Stimulated activated naive CD8-positive, alpha-beta T cell treated with anti-CD3 and anti-CD28 coated beads, Interleukin-15, Interleukin-2, amounts not matched to agents 100 U/mL and 50 U/mL, for 24 hours (primary cell): ENCODE results near the gene KCNMA1.
A peak's percentile ranks its signal among the peaks of the same experiment; 100 is the strongest.
"Not testable (repeated sequence)": the region's sequence is repeated elsewhere in the genome, so short reads cannot be mapped to it uniquely, and the experiment has no call there.

ENCODE experiments used
- ATAC-seq: fragments of 150-1000 bp; cut with Tn5 transposase; one replicate; pipeline ENCODE4 v1.10.0; 2021
- DNase-seq: peaks from one replicate; pipeline ENCODE4 v3.0.0; 2021

KCNMA1 gene

DNA sequence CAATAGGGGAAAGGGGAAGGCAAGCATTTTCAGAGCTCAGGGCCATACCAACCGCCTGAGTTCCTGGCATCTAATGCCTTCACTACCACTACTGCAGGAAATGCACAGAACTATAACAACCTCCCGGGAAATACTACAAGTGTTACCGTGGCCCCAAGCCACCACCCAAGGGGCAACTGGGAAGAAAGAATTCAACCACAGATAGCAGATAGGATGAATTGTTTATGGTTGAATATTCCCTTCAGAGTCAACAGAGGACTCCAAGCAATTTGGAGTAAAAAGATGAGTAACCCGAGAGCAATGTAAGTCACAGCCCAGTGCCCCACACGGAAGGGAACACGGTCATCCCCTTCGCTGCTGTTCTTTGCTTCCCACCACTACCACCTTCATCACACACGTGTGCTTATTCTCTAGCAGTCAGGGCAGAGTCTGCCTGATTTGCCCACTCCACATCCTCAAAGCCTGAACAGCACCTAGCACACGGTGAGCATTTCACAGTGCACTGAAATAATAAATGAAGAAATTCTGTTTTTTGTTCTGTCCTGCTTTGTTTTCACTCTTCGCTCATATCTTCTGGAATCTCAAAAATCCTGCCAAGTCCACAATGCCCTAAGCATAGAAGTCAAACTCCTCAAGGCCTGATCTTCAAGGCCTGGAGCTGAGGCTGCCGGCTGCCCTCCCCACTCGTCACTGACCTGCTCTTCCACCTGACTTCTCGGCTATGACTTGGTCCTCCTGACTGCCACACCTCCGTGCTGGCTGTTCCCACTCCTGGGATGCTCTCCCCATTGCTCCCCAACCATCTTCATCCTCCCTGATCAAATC, 221.1 kb downstream of the KCNMA1 start:
- DNase-seq (no peak), ATAC-seq (no peak)

DNA sequence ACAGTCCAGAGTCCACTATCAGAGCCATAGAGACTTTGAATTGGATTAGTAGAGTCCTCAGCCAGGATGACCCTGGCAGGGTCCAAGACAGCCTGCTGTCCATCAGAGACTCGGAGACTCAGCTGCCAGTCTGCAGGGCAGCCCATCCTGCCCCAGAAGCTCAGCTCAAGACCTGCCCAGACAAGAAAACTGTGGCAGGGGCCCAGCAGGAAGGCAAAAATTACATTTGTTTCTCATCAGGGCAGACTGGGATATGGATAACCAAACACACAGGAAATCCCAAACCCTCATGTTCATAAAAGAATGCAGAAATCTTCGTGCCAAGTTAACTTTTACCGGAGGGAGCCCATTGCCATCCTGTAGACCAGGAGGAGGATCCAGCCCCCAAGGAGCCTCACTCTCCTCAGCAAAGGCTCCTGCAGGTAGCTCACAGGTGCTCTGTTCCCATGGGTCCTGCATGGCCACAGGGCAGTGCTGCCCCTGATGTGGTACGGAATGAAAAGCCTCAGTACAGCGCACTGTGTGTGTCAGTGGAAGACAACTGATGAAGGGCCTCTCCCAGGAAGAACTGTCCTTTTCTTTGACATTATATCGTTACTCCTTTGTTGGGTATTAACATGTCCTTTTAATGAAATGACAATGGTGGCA, 222.2 kb downstream of the KCNMA1 start:
- DNase-seq (no peak), ATAC-seq (no peak)

DNA sequence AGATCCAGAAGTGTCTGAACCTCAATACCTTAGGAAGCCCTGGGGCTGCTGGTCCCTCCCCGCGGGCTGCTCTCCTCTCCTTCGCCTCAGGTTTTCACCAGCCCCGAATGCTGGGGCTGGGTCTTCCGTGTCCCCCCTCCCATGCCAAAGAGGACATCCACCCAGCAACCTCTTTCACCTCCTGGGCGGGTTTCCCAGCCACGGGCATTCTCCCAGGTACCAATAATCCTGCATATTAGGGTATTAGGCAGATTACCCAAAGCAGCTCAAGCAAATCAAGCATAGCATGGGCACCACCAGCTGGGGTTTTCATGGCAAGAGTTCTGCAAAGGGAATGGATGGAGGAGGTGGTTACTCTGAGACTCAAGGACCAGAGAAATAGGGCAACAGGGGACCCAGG, 224.4 kb downstream of the KCNMA1 start:
- DNase-seq (no peak), ATAC-seq (no peak)

DNA sequence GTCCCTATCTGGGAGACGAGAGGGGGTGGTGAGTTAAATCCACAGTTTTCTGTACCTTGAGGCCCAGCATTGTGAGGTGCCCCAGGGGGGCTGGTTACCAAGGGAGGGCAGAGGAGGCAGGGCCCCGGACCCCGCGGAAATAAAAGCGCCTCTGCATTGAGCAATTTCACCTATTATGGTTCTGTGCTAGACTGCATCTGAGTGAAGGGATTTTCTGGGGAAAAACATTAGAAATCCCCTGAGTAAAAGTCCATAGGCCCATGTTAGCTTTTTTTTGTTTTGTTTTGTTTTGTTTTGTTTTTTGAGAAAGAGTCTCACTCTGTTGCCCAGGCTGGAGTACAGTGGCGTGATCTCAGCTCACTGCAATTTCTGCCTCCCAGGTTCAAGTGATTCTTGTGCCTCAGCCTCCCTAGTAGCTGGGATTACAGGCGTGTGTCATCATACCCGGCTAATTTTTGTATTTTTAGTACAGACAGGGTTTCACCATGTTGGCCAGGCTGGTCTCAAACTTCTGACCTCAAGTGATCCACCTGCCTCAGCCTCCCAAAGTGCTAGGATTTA, 225.0 kb downstream of the KCNMA1 start:
- not testable (repeated sequence) for ATAC-seq, DNase-seq

DNA sequence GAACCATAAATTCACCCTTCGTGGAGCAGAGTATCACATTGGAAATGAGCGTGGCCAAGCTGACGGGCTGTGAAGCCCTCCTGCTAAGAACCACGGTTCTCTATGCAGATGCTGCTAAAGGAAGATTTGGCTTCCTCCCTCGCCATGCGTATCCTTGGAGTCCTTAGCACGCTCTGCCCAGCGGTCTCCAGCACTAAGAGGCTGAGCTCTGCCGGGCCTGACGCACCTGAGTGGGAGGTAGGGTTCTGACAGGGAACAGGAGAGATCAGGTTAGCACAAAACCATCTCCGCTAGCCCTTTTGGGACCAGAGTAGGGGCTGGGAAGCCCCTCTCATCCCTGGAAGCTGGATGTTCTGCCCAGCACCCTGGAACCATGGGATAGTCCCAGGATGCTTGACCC, 225.8 kb downstream of the KCNMA1 start:
- no peak for ATAC-seq
- no peak for DNase-seq

DNA sequence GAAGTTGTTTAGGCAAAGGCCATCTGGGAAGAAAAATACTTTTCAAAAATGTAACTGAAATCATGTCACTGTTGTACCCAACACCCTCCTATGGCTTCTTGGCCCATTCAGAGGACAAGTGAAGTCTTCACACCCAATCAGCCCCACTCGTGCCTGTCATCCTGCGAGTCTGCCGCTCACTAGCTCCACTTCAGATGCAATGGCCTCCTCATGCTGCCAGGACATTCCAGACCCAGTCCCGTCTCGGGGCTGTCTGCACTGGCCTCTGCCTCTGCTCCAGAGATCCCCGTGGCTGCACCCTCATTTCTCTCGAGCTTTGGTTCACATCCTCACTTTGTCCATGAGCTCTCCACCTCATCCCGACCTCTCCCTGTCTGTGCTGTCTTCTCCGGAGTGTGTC, 227.1 kb downstream of the KCNMA1 start:
- DNase-seq (no peak), ATAC-seq (no peak)

DNA sequence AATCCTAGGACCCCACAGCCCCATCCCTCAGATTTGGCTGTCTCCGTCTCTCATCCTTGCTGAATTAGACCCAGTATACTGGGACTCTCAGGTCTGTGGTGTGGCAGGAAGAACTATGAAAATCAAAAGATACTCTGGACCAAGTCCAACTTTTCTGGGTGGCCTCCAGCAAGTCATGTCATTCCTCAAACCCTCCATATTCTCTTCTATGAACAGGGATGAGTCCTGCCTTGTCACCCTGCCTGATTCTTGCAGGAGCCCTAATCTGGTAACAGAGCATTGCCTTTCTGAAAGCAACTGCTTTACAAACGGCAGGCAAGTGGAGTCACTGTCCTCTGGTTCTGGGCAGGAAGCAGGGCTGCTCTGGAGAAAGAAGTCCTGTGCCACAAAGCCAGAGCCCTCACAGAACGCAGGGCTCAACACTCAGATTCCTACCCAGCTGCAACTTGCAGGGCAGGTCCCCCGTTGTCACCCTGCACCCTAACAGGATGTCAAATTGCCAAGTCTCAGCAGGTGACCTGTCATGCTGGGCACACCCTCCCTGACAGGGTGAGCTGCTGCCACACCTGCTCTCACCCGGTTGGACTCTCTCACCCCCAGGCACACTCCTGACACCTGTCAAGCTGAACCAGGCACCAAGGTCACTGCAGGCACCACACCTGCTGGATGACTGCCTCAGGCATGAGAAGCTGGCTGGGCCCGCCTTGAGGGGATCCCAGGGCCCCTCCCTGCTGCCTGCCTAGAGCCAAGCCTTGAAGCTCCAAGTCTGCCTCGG, 227.7 kb downstream of the KCNMA1 start:
- ATAC-seq: no peak
- no peak for DNase-seq

DNA sequence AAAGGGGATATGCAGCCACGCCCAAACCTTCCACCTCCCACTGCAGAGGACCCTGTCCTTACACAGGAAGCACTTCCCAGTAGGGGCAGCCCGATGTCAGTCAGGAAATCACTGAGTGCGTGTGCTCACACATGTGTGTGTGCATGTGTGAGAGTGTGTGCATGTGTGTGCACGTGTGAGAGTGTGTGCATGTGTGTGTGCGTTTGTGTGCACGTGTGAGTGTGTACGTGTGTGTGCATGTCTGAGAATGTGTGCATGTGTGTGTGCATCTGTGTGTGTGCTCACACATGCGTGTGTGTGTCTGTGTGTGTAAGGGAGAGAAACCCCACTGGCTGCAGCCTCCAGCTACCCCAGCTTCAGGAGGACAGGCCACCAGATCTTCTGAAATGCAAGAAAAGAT, 229.3 kb downstream of the KCNMA1 start:
- ATAC-seq (no peak), DNase-seq (no peak)

DNA sequence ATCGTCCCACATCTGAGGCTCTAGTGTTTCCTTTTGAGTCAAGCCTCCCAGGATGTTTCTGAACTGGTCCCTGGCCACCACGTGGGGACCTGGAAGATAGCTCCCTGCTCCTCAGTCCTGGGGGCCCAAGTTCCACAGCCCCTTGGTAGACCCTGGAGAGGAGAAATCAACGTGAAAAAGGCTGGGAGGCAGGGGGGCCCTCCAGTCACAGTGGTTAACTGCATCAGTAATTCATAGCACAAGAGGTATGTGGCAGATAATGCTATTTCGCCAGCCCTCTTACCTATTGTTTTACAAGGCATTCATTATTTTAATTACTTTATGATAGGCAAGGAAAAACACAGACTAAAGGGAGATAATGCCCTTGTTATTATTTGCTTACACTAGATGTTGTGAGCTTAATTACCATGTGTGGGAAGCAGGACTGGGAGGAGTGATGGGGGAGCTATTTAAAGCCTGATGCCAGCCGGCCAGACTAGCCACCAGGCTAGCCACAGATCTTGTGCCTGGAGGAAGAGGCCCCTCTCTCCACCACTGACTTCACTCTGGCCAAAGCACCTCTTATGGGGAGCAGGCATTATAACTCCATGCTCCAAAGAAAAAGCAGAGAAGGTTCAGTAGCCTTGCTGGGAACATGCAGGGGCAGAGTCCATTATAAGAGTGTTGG, 230.7 kb downstream of the KCNMA1 start:
- ATAC-seq (no peak), DNase-seq (no peak)

DNA sequence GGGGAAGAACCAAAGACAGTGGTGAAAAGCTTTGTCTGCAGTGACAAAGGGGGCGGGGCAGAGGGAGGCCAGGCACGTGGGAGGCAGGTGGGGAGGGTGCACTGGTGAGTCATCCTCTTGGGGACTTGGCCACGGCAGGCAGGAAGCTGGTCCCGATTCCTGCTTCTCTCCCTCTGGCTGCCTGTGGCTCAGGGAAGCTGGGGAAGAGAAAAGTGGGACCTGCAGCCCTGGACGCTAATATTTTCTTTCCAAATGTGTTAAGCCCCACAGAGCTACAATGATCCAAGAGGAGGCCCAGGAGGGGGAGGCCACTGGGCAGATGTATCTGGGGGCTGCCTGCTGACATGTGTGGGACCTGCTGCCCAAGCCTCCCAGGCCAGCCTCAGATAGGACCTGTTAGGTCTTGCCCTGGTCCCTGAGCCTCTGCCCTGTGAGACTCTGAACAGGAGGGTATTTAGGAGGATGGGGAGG, 231.8 kb downstream of the KCNMA1 start:
- no peak for ATAC-seq
- DNase-seq: peak; percentile 38

DNA sequence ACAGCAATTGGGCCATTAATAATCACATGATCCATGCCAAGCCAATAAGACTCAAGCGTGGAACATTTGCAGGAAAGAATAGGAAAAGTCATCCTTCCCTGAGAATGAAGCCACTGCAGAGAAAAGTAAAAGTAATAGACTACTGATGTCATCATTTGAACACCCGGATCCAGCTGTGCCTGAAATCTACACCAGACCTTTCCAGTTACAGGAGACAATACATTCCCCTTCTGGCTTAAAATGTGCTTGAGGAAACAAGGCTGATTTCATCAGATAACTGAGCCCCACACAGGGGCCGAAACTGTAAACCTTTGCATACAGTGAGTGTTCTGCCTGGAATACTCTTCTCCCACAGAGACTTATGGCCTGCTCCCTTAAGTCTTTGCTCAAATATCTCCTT, 232.8 kb downstream of the KCNMA1 start:
- DNase-seq (no peak), ATAC-seq (no peak)

DNA sequence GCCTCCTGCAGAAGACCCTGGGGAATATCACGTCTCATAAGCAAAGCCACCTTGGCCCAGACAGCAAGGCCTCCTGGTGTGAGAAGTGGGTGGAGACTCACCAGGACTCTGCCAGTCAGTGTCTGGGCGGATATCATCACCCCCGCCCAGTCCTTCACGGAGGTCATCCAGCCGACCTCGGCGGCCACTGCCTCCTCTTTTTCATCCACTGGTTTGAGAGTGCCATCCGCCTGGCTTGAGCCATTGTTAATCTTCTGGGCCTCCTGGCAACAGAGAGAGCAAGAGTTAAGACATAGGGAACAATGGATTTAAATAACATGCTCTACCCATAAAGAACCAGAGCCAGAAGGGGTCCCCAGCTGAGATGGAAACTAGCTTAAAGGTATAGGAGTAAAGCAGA, 233.8 kb downstream of the KCNMA1 start:
- ATAC-seq (no peak), DNase-seq (no peak)

DNA sequence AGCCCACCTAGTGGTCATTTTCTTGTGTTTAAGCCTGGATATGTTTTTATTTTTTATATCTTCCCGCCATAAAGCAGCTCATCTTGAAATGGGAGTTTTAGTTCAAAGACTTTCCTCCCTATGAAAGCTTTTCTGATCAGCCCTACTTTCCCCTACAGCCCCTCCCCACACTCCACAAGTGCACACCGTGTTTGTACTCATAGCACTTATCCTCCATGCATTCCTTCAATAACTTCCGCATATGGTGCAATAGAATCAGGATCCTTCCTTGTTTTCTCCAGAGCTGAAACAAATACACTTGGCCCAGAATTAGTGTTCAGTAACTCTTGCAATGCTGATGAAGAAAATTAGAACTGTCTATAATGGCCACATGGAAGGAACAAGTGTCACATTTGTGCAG, 235.9 kb downstream of the KCNMA1 start:
- no peak for DNase-seq
- ATAC-seq: no peak

DNA sequence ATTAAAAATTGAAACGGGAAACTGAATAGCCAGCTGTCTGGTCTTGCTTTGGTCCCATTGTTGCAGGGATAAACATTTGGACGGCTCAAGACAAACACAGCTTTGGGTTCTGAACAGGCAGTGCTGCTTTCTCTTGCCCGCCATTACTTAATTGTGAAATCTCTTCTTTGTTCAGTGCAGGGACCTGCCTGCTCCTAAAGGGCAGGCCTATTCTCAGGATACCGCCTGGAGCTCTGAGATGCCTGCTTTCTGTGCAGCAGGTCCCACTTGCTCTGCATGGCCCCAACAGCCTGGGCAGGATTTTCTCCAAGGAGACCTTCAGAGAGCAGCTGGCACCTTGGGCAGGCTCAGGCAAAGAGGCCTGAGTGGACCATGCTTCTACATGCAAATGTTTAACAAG, 237.6 kb downstream of the KCNMA1 start:
- DNase-seq: no peak
- ATAC-seq: no peak

DNA sequence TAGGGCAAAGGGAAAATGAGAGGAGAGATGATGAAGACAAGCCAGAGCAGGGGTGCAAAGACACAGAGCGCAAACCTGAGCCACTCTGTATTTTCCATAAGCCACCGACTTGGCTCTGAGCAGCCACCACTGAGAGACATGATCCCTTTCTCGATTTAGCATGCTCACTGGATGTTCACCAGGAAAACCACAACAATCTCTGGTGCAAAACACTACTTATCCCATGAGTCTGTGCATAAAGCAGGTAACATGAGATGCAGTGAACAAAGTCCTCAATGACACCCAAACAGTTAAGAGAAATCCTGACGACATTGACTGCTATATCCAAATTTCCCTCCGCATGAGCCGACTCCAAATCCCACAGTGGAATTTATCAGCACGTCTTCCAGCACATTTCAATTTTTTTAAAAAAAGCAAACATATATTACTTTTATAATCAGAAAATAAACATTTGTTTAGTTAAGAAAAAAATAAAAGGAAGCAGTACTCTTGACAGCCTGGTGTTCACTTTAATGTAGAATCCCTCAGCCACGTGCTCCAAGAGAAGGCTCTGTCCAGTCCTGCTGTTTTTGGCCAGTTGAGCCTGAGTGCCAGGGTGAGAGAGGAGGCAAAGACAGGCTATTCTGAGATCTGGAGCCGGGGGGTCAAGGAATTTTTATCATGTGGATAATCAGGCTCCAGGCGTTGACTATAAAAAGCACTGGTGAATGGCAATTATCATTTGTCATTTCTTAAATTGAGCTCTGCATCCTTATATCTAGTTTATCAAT, 238.4 kb downstream of the KCNMA1 start:
- no peak for ATAC-seq

DNA sequence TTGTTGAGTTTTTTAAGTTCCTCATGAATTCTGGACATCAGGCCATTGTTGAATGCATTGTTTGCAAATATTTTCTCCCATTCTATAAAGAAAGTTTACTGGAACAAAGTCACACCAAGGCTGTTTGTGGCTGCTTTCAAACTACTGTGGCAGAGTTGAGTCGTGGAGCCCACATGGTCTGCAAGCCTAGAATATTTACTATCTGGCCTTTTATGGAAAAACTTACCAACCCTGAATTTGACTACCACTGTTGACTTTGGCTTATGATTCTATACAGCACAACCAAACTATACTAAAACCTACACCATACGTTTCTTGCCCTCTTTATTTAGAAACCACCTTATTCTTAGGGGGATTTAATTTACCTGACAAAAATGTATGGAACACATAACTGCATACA, 239.1 kb downstream of the KCNMA1 start:
- ATAC-seq (no peak), DNase-seq (no peak)

More for the DNA sequence above, 238.4 kb downstream of the KCNMA1 start:
- no peak for DNase-seq

DNA sequence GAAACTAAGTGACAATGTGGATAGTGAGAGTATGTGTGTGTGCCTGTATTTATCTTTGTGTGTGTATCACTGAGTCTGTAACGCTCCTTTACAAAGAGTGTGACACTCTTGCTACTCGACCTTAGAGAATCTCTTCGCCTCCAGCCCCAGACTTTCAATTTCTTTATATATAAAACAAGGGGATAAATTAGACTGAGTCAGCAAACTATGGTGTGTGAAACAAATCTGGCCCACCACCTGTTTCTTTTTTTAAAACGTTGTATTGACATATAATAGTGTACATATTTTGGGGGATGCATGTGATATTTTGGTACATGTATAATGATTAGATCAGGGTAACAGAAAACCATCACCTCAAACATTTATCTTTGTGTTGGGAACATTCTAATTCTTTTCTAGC, 240.5 kb downstream of the KCNMA1 start:
- ATAC-seq (no peak), DNase-seq (no peak)

DNA sequence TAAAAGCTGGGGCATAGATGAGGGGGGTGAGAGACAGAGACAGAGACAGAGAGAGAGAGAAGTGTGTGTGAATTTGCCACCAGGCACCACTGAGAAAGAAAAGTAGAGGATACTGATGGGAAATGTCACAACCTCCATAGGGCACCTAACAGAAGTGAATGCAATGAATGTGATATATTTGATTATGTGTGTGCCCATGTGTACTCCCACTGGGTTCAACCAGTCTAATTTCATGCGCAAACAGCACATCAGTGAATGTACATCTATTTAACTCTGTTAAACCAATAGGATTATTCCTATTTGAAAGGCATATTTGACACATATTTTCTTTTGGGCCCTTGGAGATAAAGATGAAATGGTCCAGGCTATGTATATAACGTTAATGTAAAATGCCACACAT, 241.3 kb downstream of the KCNMA1 start:
- ATAC-seq (no peak), DNase-seq (no peak)

DNA sequence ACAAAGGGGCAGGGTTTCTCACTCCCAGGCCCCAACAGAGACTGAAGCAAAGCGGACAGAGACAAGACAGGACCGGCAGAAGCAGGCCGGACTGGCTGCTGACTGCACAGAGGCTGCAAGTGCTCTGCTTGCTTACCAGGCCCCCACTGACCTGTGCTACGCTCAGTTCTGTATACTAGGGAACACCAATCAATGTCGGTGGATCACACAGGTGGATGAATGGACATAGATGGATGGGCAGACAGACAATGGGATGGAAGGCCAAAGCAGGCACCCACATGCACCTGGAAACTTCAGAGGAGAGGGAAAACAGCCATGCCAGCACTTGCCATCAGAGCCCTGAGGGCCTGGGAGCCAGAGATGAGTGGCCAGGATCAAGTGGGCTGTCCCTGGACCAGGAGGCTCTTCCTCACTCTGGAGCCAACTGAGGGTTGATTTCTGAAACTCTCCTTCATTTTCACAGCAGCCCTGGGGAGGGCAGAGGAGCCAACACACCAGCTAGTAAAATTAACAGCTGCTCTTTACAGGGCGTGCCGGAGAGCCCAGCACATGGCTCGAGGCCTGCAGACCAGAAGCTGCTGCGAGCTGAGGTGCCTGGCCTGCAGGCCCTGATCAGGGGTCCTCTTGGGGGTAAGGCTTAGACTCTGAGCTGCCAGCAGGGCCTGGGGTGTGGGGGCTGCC, 243.6 kb downstream of the KCNMA1 start:
- no peak for ATAC-seq
- DNase-seq: no peak

DNA sequence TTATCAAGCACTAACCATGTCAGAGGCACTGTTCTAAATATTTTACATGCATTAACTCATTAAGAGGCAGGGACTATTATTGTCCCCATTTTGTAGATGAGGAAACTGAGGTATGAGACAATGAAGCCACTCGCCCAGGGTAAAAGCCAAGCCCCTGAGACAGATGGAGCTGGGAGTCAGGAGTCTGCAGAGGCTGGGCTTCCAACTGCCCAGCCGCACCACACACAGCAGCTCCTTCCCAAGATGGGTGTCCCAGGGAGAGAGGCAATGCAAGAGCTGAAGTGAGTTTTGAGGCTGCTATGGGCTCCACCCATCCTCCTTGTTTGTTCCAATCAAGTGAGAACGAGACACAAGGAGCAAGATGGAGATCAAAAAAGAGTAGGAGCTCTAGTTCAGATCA, 244.2 kb downstream of the KCNMA1 start:
- ATAC-seq (no peak), DNase-seq (no peak)

DNA sequence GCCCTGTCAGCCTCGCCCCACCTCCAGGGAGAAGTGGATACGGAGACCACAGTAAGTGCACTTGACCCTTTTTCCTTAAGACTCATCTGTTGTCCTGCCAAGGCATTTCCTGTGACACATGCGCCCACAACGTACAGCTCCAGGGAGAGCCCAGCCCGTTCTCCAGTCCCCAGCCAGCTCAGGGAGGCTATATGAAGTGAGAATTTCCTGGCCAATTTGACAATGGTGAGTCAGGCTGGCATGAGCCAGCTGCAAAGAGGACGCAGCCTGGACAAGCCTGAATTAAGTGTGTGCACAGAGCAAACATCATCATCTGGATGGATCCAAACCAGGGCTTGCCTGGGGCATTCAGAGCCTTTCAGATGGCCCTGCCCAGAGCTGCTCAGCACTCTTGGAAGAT, 244.8 kb downstream of the KCNMA1 start:
- DNase-seq: no peak

More for the DNA sequence above, 244.8 kb downstream of the KCNMA1 start:
- ATAC-seq: no peak
